GM13977 (cell line): ENCODE measurements around the gene MEP1B.
"Not testable (repeated sequence)": the region's sequence is repeated elsewhere in the genome, so short reads cannot be mapped to it uniquely, and the experiment has no call there.

Experiments
- DNase-seq: peaks from one replicate; pipeline ENCODE4 v3.0.0; 2012; ENCODE audit warnings: low spot score
- in situ Hi-C: fragments of 300-500 bp; cut with MboI; formaldehyde crosslinking; loops from one replicate; pipeline ENCODE4 v1.12.0; 2022; ENCODE audit warnings: low sequenced_read_pairs, low pct_unique_long_range_greater_than_20kb, mixed read lengths, inconsistent platforms; ENCODE audit not compliant: unreplicated experiment
- TF ChIP-seq, protein P1 (sequence below): IDR thresholded peaks from 2 replicates; pipeline ENCODE4 v1.5.1; 2012; ENCODE audit warnings: mild to moderate bottlenecking, control low read depth; ENCODE audit not compliant: insufficient read depth; ENCODE audit errors: extremely low read depth, missing control alignments

The MEP1B gene

DNA sequence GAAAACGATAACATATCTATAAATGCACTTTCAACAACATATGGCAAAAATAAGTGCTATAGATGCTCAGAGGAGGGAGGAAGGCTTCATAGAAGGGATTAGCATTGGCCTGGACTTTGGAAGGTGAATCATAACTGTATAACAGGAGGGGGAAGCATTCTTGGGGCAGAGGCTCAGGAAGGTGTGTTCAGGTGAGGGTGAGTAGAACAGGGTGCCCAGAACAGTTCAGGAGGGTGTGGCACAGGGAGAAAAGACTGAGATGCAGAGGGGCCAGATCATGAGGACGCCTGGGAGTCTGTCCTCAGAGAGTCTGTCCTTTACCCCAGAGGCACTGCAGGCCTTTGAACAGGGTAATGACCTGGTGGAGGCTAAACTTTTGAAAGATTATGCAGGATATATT is 29.3 kb upstream of the MEP1B start:
- DNase-seq, result no peak
- TF ChIP-seq, protein P1, sequence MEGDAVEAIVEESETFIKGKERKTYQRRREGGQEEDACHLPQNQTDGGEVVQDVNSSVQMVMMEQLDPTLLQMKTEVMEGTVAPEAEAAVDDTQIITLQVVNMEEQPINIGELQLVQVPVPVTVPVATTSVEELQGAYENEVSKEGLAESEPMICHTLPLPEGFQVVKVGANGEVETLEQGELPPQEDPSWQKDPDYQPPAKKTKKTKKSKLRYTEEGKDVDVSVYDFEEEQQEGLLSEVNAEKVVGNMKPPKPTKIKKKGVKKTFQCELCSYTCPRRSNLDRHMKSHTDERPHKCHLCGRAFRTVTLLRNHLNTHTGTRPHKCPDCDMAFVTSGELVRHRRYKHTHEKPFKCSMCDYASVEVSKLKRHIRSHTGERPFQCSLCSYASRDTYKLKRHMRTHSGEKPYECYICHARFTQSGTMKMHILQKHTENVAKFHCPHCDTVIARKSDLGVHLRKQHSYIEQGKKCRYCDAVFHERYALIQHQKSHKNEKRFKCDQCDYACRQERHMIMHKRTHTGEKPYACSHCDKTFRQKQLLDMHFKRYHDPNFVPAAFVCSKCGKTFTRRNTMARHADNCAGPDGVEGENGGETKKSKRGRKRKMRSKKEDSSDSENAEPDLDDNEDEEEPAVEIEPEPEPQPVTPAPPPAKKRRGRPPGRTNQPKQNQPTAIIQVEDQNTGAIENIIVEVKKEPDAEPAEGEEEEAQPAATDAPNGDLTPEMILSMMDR, result no peak
- in situ Hi-C loops, result loop anchor here (10.0 kb wide), 1 partner anchor 394 kb away; no protein-coding TSS in a partner anchor

DNA sequence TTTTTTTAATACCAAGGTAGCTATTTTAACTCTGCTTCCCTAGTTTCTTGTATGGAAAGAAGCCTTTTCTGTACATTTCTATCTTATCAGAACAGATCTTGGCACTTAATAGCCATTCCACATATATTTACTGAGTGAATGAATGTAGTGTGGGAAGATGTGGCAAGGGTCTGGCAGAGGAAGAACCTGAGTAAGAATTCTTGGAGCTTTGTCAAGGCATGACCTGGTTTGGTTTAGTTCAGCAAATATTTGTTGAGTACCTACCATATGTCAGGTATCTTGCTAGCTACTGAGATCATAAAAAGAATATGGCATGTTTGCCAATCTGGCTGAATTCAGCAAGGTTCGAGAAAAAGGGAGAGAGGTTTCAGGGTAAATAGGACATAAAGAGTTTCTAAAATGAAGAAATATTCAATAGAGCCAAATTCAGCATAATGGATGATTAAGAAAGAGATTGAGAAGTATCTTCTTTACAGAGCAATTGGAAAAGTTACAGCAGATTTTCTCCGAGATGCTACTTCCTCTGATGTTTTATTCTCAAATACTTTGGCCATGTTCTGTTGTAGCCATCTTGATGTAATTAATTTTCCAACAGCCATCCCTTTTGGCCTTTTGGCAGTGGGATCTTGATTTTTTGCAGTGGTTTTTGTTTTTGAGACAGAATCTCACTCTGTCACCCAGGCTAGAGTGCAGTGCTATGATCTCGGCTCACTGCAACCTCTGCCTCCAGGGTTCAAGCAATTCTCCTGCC is 21.7 kb upstream of the MEP1B start:
- DNase-seq, result no peak
- in situ Hi-C loops, result loop anchor here (10.0 kb wide), 1 partner anchor 387 kb away; no protein-coding TSS in a partner anchor

DNA sequence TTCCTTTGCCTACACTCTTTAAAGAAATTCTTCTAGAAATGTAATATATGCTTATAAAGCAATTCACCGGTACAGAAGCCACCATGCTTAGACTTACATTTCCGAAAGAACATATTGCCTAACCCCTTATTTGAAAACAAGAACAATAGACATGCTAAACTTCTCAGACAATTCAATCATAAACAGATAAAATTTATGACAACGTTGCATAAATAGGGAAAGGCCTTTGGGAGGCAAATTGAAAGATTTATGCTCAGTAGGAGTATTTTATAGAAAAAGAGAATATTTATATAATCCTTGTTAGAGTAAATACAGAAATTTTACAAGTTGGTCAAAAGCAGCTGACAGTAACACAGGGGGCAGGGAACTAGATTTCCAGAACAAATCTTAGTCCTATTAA is 16.2 kb upstream of the MEP1B start:
- in situ Hi-C loops, result no loop called here
- DNase-seq, result no peak
- TF ChIP-seq, protein P1, result no peak

More for the DNA sequence above, 21.7 kb upstream of the MEP1B start:
- TF ChIP-seq, protein P1, result no peak

DNA sequence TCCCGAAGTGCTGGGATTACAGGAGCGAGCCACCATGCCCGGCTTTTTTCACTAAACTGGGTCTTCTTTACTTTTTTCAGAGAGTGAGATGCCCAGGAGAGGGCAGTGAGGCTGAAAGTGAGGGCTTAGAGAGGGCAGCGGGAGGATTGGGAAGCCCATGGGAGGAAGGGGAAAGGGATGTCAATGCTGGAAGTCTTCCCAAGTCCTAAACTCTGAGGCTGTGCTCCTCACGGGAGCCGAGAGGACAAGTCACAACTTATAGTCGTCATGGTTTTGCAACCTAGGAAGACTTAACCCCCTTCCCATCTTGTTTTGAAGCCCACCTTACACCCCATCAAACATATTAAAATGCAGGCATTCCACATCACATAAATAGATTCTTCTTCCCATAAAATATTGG is 15.1 kb upstream of the MEP1B start:
- in situ Hi-C loops, result no loop called here
- no peak for DNase-seq
- TF ChIP-seq, protein P1, result no peak

DNA sequence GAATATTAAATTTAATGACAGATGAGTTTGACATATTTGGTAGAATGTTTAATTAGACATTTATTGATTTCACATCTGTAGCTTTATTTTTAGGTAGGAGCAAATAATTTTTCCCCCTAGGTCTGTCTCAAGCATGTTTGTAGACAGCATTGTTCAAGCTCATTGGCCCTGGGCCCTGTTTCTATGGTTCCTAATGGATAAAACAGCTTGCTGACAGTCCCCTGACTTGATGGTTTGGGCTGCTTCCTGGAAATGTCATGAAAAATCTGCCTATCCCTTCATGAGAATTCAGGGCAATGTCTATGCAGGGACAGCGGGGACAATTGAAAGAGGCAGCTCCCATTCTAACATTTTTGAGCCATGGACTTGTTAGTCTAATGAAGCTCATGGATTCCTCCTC is 14.6 kb upstream of the MEP1B start:
- no peak for DNase-seq
- in situ Hi-C loops, result no loop called here
- TF ChIP-seq, protein P1, result no peak

DNA sequence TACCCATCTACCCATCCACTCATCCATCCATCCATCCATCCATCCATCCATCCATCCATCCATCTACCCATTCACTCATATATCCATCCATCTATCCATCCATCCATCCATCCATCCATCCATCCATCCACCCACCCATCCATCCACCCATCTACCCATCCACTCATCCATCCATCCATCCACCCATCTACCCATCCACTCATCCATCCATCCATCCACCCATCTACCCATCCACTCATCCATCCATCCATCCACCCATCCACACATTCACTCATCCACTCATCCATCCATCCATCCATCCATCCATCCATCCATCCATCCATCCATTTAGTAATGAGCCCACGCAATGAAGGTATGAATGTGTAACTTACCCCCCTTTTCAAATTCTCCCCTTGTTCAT is 13.1 kb upstream of the MEP1B start:
- DNase-seq, in situ Hi-C loops: not testable (repeated sequence)

DNA sequence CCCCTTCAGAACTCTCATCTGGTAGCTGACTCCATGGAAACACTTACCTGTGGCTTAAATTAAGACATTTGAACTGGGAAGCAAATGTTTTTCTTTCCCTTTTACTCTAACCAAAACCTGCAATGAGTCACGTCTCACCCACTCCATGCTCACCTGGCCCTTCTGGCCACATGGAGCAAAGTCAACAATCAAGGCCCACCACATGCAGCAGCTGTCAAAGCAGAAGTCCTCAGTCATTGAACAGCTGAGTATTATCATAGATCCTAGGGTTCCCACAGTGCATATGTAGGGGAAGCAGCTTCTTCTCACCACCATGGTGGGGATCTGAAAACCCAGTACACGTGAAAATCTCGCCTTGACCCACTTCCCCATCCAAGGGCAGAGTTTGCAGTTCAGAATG is 12.3 kb upstream of the MEP1B start:
- in situ Hi-C loops, result no loop called here
- no peak for DNase-seq
- TF ChIP-seq, protein P1, result no peak
